Peyer's patch (tissue), 4 donors: Measurements from ENCODE around the gene TAF11L12.

ENCODE experiments used
- POLR2A ChIP-seq, 2 donors: fragments of 450-650 bp; IDR thresholded peaks; one replicate each; pipeline ENCODE4 v1.5.1; 2017; ENCODE audit warnings: antibody characterized with exemption in 2 of 2, mild to moderate bottlenecking in 2 of 2, moderate library complexity in 2 of 2
- TF ChIP-seq, protein P1 (sequence below), 6 experiments: fragments of 450-650 bp in 4 of 6; fragments of 200-600 bp in 2 of 6; sonication (generic) in 1 of 6; IDR thresholded peaks; one replicate each; pipeline ENCODE4 v1.5.1; 2017 to 2019; ENCODE audit warnings: antibody characterized with exemption in 6 of 6, mild to moderate bottlenecking in 3 of 6, moderate library complexity in 1 of 6

GRCh38 chr5:17614872-17615605 is 4.8 kb downstream of the TAF11L12 start:
- TF ChIP-seq, protein P1, sequence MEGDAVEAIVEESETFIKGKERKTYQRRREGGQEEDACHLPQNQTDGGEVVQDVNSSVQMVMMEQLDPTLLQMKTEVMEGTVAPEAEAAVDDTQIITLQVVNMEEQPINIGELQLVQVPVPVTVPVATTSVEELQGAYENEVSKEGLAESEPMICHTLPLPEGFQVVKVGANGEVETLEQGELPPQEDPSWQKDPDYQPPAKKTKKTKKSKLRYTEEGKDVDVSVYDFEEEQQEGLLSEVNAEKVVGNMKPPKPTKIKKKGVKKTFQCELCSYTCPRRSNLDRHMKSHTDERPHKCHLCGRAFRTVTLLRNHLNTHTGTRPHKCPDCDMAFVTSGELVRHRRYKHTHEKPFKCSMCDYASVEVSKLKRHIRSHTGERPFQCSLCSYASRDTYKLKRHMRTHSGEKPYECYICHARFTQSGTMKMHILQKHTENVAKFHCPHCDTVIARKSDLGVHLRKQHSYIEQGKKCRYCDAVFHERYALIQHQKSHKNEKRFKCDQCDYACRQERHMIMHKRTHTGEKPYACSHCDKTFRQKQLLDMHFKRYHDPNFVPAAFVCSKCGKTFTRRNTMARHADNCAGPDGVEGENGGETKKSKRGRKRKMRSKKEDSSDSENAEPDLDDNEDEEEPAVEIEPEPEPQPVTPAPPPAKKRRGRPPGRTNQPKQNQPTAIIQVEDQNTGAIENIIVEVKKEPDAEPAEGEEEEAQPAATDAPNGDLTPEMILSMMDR (IDR thresholded peaks at IDR 0.05) = no peak
- no peak for TF ChIP-seq POLR2A (IDR thresholded peaks at IDR 0.05)
